Thyroid gland (tissue), 4 donors: ENCODE measurements around the gene HPS5.

Source experiments
- CTCF ChIP-seq, 6 experiments: fragments of 200-600 bp in 3 of 6; fragments of 450-650 bp in 3 of 6; sonication (generic) in 3 of 6; IDR thresholded peaks; one replicate each; pipeline ENCODE4 v1.5.1; 2016 to 2019; ENCODE audit warnings: antibody characterized with exemption in 6 of 6, mild to moderate bottlenecking in 2 of 6, inconsistent platforms in 1 of 6, moderate library complexity in 1 of 6
- POLR2A ChIP-seq, 2 donors: fragments of 450-650 bp; IDR thresholded peaks; one replicate each; pipeline ENCODE4 v1.6.1; 2017; ENCODE audit warnings: antibody characterized with exemption in 2 of 2, mild to moderate bottlenecking in 2 of 2, moderate library complexity in 1 of 2

DNA sequence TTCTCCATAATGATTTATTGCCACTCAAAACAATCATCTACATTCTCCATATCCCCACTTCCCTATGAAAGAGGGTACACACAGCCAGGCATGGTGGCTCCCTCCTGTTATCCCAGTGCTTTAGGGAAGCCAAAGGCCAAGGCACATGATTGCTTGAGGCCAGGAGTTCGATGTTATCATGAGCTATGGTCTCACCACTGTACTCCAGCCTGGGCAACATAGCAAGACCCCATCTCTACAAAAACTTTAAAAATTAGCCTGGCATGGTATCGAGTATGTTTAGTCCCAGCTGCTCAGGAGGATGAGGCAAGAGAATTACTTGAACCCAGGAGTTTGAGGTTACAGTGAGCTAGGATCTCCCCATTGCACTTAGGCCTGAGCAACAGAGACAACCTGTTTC, 6.0 kb downstream of the HPS5 start:
- TF ChIP-seq POLR2A (IDR thresholded peaks at IDR 0.05), result no peak
- no peak for TF ChIP-seq CTCF (IDR thresholded peaks at IDR 0.05)
